H9 (cell line): ENCODE measurements around the gene CDH22. TPM values are rescaled to one million over a fixed set of nuclear protein-coding genes. Genes with fewer than 3 reads are reported as not detected.

Experiments used
- DNase-seq: peaks from one replicate; pipeline ENCODE4 v3.0.0-alpha.2; 2017
- H2AFZ ChIP-seq: one replicate; pipeline ENCODE4 v1.6.1; 2013; ENCODE audit warnings: mild to moderate bottlenecking, low read length, control low read depth, moderate library complexity
- H2AK5ac ChIP-seq: 2 replicates; pipeline ENCODE4 v1.6.1; 2013; ENCODE audit warnings: low read length, control low read depth, mixed read lengths; ENCODE audit not compliant: insufficient read length
- H2BK120ac ChIP-seq: one replicate; pipeline ENCODE4 v1.6.1; 2013; ENCODE audit warnings: low read depth, mild to moderate bottlenecking, low read length, control low read depth, inconsistent platforms; ENCODE audit not compliant: poor library complexity, severe bottlenecking
- H2BK12ac ChIP-seq: 2 replicates; pipeline ENCODE4 v1.6.1; 2013; ENCODE audit warnings: low read length, control low read depth, mixed read lengths, low read depth; ENCODE audit not compliant: insufficient read length
- H2BK15ac ChIP-seq: 2 replicates; pipeline ENCODE4 v1.6.1; 2013; ENCODE audit warnings: low read depth, low read length, control low read depth
- H2BK20ac ChIP-seq: one replicate; pipeline ENCODE4 v1.6.1; 2013; ENCODE audit warnings: low read depth, mild to moderate bottlenecking, low read length, control low read depth, inconsistent platforms; ENCODE audit not compliant: poor library complexity, severe bottlenecking
- H2BK5ac ChIP-seq: 2 replicates; pipeline ENCODE4 v1.6.1; 2013; ENCODE audit warnings: low read length, control low read depth, mixed read lengths; ENCODE audit not compliant: insufficient read length
- H3K14ac ChIP-seq: 2 replicates; pipeline ENCODE4 v1.6.1; 2013; ENCODE audit warnings: low read length, control low read depth; ENCODE audit not compliant: insufficient read depth
- H3K18ac ChIP-seq: 2 replicates; pipeline ENCODE4 v1.6.1; 2013; ENCODE audit warnings: low read depth, mild to moderate bottlenecking, mixed read lengths, low read length, control low read depth; ENCODE audit not compliant: insufficient read length
- H3K23ac ChIP-seq: 2 replicates; pipeline ENCODE4 v1.6.1; 2013; ENCODE audit warnings: low read length, control low read depth, mixed read lengths, low read depth; ENCODE audit not compliant: insufficient read length
- H3K23me2 ChIP-seq: 2 replicates; pipeline ENCODE4 v1.6.1; 2013; ENCODE audit warnings: low read depth, mild to moderate bottlenecking, mixed read lengths, low read length, control low read depth; ENCODE audit not compliant: insufficient read length, poor library complexity, severe bottlenecking
- H3K27ac ChIP-seq: 2 replicates; pipeline ENCODE4 v1.5.1; 2013; ENCODE audit warnings: low read length, control low read depth, mixed read lengths, low read depth; ENCODE audit not compliant: insufficient read length
- H3K27me3 ChIP-seq: 2 replicates; pipeline ENCODE4 v1.6.1; 2013; ENCODE audit warnings: low read length, control low read depth, inconsistent platforms; ENCODE audit not compliant: insufficient read depth
- H3K4ac ChIP-seq: 2 replicates; pipeline ENCODE4 v1.6.1; 2013; ENCODE audit warnings: low read depth, mild to moderate bottlenecking, control low read depth, inconsistent platforms, low read length, moderate library complexity
- H3K4me1 ChIP-seq: 2 replicates; pipeline ENCODE4 v1.6.1; 2013; ENCODE audit warnings: low read length, control low read depth, inconsistent platforms; ENCODE audit not compliant: insufficient read depth
- H3K4me2 ChIP-seq: 2 replicates; pipeline ENCODE4 v1.6.1; 2013; ENCODE audit warnings: low read length, control low read depth, mixed read lengths; ENCODE audit not compliant: insufficient read length, insufficient read depth
- H3K56ac ChIP-seq: 2 replicates; pipeline ENCODE4 v1.6.1; 2013; ENCODE audit warnings: low read depth, mild to moderate bottlenecking, mixed read lengths, low read length, control low read depth; ENCODE audit not compliant: insufficient read length
- H3K79me1 ChIP-seq: 2 replicates; pipeline ENCODE4 v1.6.1; 2013; ENCODE audit warnings: low read depth, mild to moderate bottlenecking, moderate library complexity, low read length, control low read depth, inconsistent platforms; ENCODE audit not compliant: insufficient read depth, poor library complexity, severe bottlenecking
- H3K79me2 ChIP-seq: 2 replicates; pipeline ENCODE4 v1.6.1; 2013; ENCODE audit warnings: low read length, control low read depth, inconsistent platforms; ENCODE audit not compliant: insufficient read depth
- H3K9ac ChIP-seq: 2 replicates; pipeline ENCODE4 v1.6.1; 2013; ENCODE audit warnings: low read length, control low read depth, mixed read lengths; ENCODE audit not compliant: insufficient read length; ENCODE audit errors: extremely low read depth
- H3K9me3 ChIP-seq: one replicate; pipeline ENCODE4 v1.6.1; 2013; ENCODE audit warnings: low read depth, low read length, inconsistent platforms; ENCODE audit not compliant: control insufficient read depth
- H3T11ph ChIP-seq: one replicate; pipeline ENCODE4 v1.6.1; 2013; ENCODE audit warnings: mild to moderate bottlenecking, low read length, control low read depth, inconsistent platforms
- H4K20me1 ChIP-seq: one replicate; pipeline ENCODE4 v1.6.1; 2013; ENCODE audit not compliant: control insufficient read depth, insufficient read length, insufficient read depth
- H4K5ac ChIP-seq: 2 replicates; pipeline ENCODE4 v1.6.1; 2013; ENCODE audit warnings: low read depth, mild to moderate bottlenecking, mixed read lengths, low read length, control low read depth; ENCODE audit not compliant: insufficient read length
- H4K8ac ChIP-seq: replicated peaks from 2 replicates; pipeline ENCODE4 v1.6.1; 2013; ENCODE audit warnings: low read length, control low read depth, mixed read lengths, low read depth; ENCODE audit not compliant: insufficient read length
- H4K91ac ChIP-seq: 2 replicates; pipeline ENCODE4 v1.6.1; 2013; ENCODE audit warnings: low read depth, mild to moderate bottlenecking, moderate library complexity, mixed read lengths, low read length, control low read depth; ENCODE audit not compliant: insufficient read length
- H3K27ac Mint-ChIP-seq, 3 experiments: 2 replicates in 2 of 3; 3 replicates in 1 of 3; pipeline ENCODE4 v1.8.0; 2020 to 2021; ENCODE audit warnings: mixed read lengths in 3 of 3, mild to moderate bottlenecking in 1 of 3, moderate library complexity in 1 of 3
- H3K27me3 Mint-ChIP-seq: 2 replicates; pipeline ENCODE4 v1.8.0; 2021; ENCODE audit warnings: low read depth, mild to moderate bottlenecking, moderate library complexity, mixed read lengths
- H3K36me3 Mint-ChIP-seq, 3 experiments: 2 replicates in 2 of 3; 3 replicates in 1 of 3; pipeline ENCODE4 v1.8.0; 2020 to 2021; ENCODE audit warnings: low read depth in 3 of 3, mixed read lengths in 3 of 3; ENCODE audit not compliant: insufficient read depth in 1 of 3
- H3K4me1 Mint-ChIP-seq, 2 experiments: 2 replicates each; pipeline ENCODE4 v1.8.0; 2020; ENCODE audit warnings: mixed read lengths in 2 of 2
- H3K4me3 Mint-ChIP-seq, 2 experiments: 2 replicates in 1 of 2; 3 replicates in 1 of 2; pipeline ENCODE4 v1.8.0; 2020 to 2021; ENCODE audit warnings: mild to moderate bottlenecking in 2 of 2, mixed read lengths in 2 of 2, moderate library complexity in 1 of 2
- H3K9me3 Mint-ChIP-seq, 2 experiments: 2 replicates in 1 of 2; 3 replicates in 1 of 2; pipeline ENCODE4 v1.8.0; 2020; ENCODE audit warnings: mild to moderate bottlenecking in 2 of 2, mixed read lengths in 2 of 2, moderate library complexity in 1 of 2
- WGBS: extraction: QIAGEN DNeasy Blood & Tissue Kit; methylation state at CpG from one replicate; pipeline ENCODE4 v1.1.7; 2013; ENCODE audit warnings: missing lambda C conversion rate, low lambda C conversion rate, mixed read lengths; ENCODE audit not compliant: insufficient read length; ENCODE audit errors: extremely low coverage; 5-methylcytosine and 5-hydroxymethylcytosine counted together
- total RNA-seq: library from RNA; stranded (reverse); gene quantifications from 2 replicates; pipeline ENCODE4 v1.2.1, GENCODE V29; 2021
- TF ChIP-seq, protein P1 (sequence below): fragments of 200-600 bp; sonication (generic); conservative IDR thresholded peaks from 3 replicates; pipeline ENCODE4 v1.8.0; 2021; ENCODE audit warnings: antibody characterized with exemption, mild to moderate bottlenecking

The CDH22 gene
- total RNA-seq, 1 experiment from 2014 or later = not detected

DNA sequence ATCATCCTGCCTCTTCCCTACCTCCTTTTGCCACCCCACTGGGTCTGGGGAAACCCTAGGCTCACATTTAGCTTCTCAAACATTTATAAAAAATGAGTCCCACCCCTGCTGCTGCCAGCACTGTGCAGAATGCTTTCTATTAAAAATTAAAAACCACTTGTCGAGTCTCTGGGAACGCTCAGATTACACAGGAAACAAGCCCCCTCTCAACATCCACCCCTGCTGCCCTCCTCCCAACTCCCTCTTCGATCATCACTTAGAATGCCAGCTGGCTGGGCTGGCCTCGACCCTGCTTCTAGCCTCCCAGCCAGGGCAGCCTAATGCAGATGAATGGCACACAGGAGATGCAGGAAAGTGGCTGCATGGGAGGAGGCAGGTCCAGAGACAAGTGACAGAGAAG, 75.8 kb downstream of the CDH22 start:
- no peak overlapping the region for H2BK15ac ChIP-seq
- no peak overlapping the region for H2BK12ac ChIP-seq
- no peak for DNase-seq
- no peak overlapping the region for H3K23ac ChIP-seq
- TF ChIP-seq, protein P1, sequence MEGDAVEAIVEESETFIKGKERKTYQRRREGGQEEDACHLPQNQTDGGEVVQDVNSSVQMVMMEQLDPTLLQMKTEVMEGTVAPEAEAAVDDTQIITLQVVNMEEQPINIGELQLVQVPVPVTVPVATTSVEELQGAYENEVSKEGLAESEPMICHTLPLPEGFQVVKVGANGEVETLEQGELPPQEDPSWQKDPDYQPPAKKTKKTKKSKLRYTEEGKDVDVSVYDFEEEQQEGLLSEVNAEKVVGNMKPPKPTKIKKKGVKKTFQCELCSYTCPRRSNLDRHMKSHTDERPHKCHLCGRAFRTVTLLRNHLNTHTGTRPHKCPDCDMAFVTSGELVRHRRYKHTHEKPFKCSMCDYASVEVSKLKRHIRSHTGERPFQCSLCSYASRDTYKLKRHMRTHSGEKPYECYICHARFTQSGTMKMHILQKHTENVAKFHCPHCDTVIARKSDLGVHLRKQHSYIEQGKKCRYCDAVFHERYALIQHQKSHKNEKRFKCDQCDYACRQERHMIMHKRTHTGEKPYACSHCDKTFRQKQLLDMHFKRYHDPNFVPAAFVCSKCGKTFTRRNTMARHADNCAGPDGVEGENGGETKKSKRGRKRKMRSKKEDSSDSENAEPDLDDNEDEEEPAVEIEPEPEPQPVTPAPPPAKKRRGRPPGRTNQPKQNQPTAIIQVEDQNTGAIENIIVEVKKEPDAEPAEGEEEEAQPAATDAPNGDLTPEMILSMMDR = no peak
- no peaks in the 10 kb centered on the region for H3K9me3 ChIP-seq
- WGBS = no CpG with 5 or more reads among the region's 4 CpGs
- H4K8ac ChIP-seq = no peak overlapping the region
- Mint-ChIP-seq H3K4me3 (no peak overlapping the region), H3K4me1 (peaks cover 8 to 15% of the 10 kb centered on the region in 2 experiments; a peak in 3 of 4 replicates), H3K36me3 (no peaks in the 10 kb centered on the region), H3K27me3 (peaks cover 35% of the 10 kb centered on the region), H3K27ac (no peak overlapping the region; a peak in 1 of 7 replicates), H3K9me3 (no peaks in the 10 kb centered on the region; a peak in 1 of 5 replicates)
- no peak overlapping the region for H3K9ac ChIP-seq
- no peaks in the 10 kb centered on the region for H3K79me1 ChIP-seq
- H2AK5ac ChIP-seq = no peak overlapping the region
- H3K18ac ChIP-seq = no peak overlapping the region
- no peaks in the 10 kb centered on the region; the same call in 1 of the 2 replicates for H3K4me1 ChIP-seq
- H4K20me1 ChIP-seq = no peaks in the 10 kb centered on the region
- no peak overlapping the region for H4K91ac ChIP-seq
- no peak overlapping the region for H3K27ac ChIP-seq
- H2BK5ac ChIP-seq = no peak overlapping the region
- H4K5ac ChIP-seq = no peak overlapping the region
- H3T11ph ChIP-seq = no peak overlapping the region
- no peak overlapping the region for H3K4ac ChIP-seq
- no peaks in the 10 kb centered on the region for H3K27me3 ChIP-seq
- no peak overlapping the region for H3K56ac ChIP-seq
- no peaks in the 10 kb centered on the region for H3K23me2 ChIP-seq
- no peak overlapping the region for H3K4me2 ChIP-seq
- H3K14ac ChIP-seq = no peak overlapping the region
- no peak overlapping the region for H2BK20ac ChIP-seq
- no peak overlapping the region for H2BK120ac ChIP-seq
- H3K79me2 ChIP-seq = no peaks in the 10 kb centered on the region
- H2AFZ ChIP-seq = no peak overlapping the region
